ENCODE measurements around the gene PEBP1.
"Not testable (repeated sequence)": the region's sequence is repeated elsewhere in the genome, so short reads cannot be mapped to it uniquely, and the experiment has no call there.

The PEBP1 gene

GRCh38 chr12:118135788-118136558 lies at the start of gene PEBP1:
PEBP1 (plus strand) TSS chr12:118136124; CDS start chr12:118136210, 86 bp downstream.
- peak; percentile 99 for DNase-seq (ENCODE audit: low spot score)

- no peak for DNase-seq (ENCODE audit: low spot score)
Measured at GRCh38 chr12:118089782-118090181, 46.1 kb upstream of the PEBP1 start.

- DNase-seq (ENCODE audit: low spot score), result no peak
Measured at GRCh38 chr12:118094039-118094438, 41.9 kb upstream of the PEBP1 start.

GRCh38 chr12:118098401-118098800 lies 37.5 kb upstream of the PEBP1 start:
- DNase-seq (ENCODE audit: low spot score), result no peak

- no peak for DNase-seq (ENCODE audit: low spot score)
Measured at GRCh38 chr12:118098911-118099671, 36.8 kb upstream of the PEBP1 start.

GRCh38 chr12:118101051-118101450 lies 34.9 kb upstream of the PEBP1 start:
- DNase-seq (ENCODE audit: low spot score), result no peak

- DNase-seq (ENCODE audit: low spot score), result no peak
Measured at GRCh38 chr12:118102070-118102469, 33.9 kb upstream of the PEBP1 start.

GRCh38 chr12:118102609-118103008 lies 33.3 kb upstream of the PEBP1 start:
- no peak for DNase-seq (ENCODE audit: low spot score)

GRCh38 chr12:118103201-118103600 lies 32.7 kb upstream of the PEBP1 start:
- peak; percentile 8 for DNase-seq (ENCODE audit: low spot score)

- DNase-seq (ENCODE audit: low spot score), result peak; percentile 38
Measured at GRCh38 chr12:118103601-118104382, 32.1 kb upstream of the PEBP1 start, which contains the start of gene VSIG10. VSIG10 (minus strand) TSS chr12:118104011; CDS start chr12:118103671, 340 bp downstream.

GRCh38 chr12:118107011-118107410 lies 28.9 kb upstream of the PEBP1 start:
- no peak for DNase-seq (ENCODE audit: low spot score)

GRCh38 chr12:118107694-118108093 lies 28.2 kb upstream of the PEBP1 start:
- DNase-seq (ENCODE audit: low spot score), result no peak

- DNase-seq (ENCODE audit: low spot score), result no peak
Measured at GRCh38 chr12:118109088-118109487, 26.8 kb upstream of the PEBP1 start.

- DNase-seq (ENCODE audit: low spot score), result no peak
Measured at GRCh38 chr12:118119449-118119879, 16.5 kb upstream of the PEBP1 start.

- peak; percentile 81 for DNase-seq (ENCODE audit: low spot score)
Measured at GRCh38 chr12:118120579-118121363, 15.2 kb upstream of the PEBP1 start.

- no peak for DNase-seq (ENCODE audit: low spot score)
Measured at GRCh38 chr12:118122264-118122663, 13.7 kb upstream of the PEBP1 start.

- no peak for DNase-seq (ENCODE audit: low spot score)
Measured at GRCh38 chr12:118124333-118124874, 11.5 kb upstream of the PEBP1 start.

GRCh38 chr12:118125743-118126118 lies 10.2 kb upstream of the PEBP1 start:
- DNase-seq (ENCODE audit: low spot score), result no peak

- no peak for DNase-seq (ENCODE audit: low spot score)
Measured at GRCh38 chr12:118126119-118126757, 9.7 kb upstream of the PEBP1 start.

GRCh38 chr12:118127867-118128266 lies 8.1 kb upstream of the PEBP1 start:
- DNase-seq (ENCODE audit: low spot score), result no peak

- not testable (repeated sequence) for DNase-seq (ENCODE audit: low spot score)
Measured at GRCh38 chr12:118129436-118129835, 6.5 kb upstream of the PEBP1 start.

Data from Ammon's horn (tissue), 1 donor.